Measurements from ENCODE around the gene LRRC46.

DNA sequence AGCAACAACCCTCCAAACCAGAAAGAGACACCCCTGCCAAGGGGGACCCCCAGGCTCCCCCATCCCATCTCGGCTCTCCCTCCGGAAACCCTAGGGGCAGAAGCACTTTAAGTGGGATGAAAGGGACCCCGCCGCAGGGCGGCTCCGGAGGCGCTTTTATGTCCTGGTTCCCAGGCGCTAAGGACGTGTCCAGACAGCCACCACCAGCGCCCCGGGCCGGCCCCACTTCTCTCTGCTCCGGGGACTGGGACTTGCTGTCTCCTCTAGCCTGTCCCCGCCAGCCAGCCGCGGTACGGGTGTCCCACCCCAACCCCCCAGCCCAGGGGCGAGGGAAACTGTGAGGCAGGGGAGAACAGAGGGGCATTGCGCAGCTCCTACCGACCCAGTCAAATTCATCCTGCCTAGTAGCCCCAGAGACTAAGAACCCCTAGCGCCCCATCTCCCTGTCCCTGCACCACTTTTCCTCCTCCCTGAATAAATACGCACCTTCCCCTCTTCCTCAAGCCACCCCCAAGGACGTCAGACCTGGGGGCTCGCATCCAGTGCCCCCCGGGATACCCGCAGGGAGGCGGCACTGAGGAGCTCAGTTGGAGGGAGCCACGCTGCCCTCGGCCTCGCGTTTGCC is 15.4 kb downstream of the LRRC46 start:
- TF ChIP-seq STAT5B (CRISPR knock-in tag; IDR thresholded peaks at IDR 0.05) (no peak), U2AF2 (IDR thresholded peaks at IDR 0.05; ENCODE audit: low read depth, low read length) (no peak), SMARCE1 (IDR thresholded peaks at IDR 0.05; ENCODE audit: borderline replicate concordance) (no peak), CBX5 (CRISPR knock-in tag; IDR thresholded peaks at IDR 0.05; ENCODE audit: borderline replicate concordance) (no peak), SALL2 (CRISPR knock-in tag; IDR thresholded peaks at IDR 0.05) (no peak), ZSCAN30 (CRISPR knock-in tag; IDR thresholded peaks at IDR 0.05) (no peak), MYNN (CRISPR knock-in tag; IDR thresholded peaks at IDR 0.05; ENCODE audit: low read depth) (no peak)

Measured in HepG2 (cell line).